SK-MEL-5 (cell line): Measurements from ENCODE around the gene ABCG4. TPM values are rescaled to one million over a fixed set of nuclear protein-coding genes. Genes with fewer than 3 reads are reported as not detected.
A peak's percentile ranks its signal among the peaks of the same experiment; 100 is the strongest.
"Not testable (repeated sequence)": the region's sequence is repeated elsewhere in the genome, so short reads cannot be mapped to it uniquely, and the experiment has no call there.

ENCODE experiments used
- DNase-seq: peaks from one replicate; pipeline ENCODE4 v3.0.0-alpha.2; 2016; ENCODE audit warnings: low read depth, low spot score
- in situ Hi-C: cut with HindIII; loops from 2 replicates; pipeline ENCODE4 v1.10.0; 2016; ENCODE audit warnings: low sequenced_read_pairs, high pct_unique_total_duplicates, low pct_unique_long_range_greater_than_20kb
- polyA plus RNA-seq, 2 experiments: library from polyadenylated mRNA; depleted of rRNA; stranded (reverse); fragments of >200 nt; gene quantifications; 2 replicates each; pipeline ENCODE4 v1.2.3, GENCODE V29; 2015
- total RNA-seq: library from RNA; depleted of rRNA; stranded (reverse); fragments of >200 nt; shearing (Covaris generic); gene quantifications from 2 replicates; pipeline ENCODE4 v1.2.3, GENCODE V29; 2014; rRNA removed

ABCG4 gene
- total RNA-seq, result 0.05 TPM in 1 of 2 replicates, not detected in the other
- polyA plus RNA-seq (2015; cell fraction: cytosol; rRNA removed), result 0.45 and 1.3 TPM in 2 replicates
- polyA plus RNA-seq (2015; cell fraction: nucleus; rRNA removed), result 2.5 and 2.6 TPM in 2 replicates

DNA sequence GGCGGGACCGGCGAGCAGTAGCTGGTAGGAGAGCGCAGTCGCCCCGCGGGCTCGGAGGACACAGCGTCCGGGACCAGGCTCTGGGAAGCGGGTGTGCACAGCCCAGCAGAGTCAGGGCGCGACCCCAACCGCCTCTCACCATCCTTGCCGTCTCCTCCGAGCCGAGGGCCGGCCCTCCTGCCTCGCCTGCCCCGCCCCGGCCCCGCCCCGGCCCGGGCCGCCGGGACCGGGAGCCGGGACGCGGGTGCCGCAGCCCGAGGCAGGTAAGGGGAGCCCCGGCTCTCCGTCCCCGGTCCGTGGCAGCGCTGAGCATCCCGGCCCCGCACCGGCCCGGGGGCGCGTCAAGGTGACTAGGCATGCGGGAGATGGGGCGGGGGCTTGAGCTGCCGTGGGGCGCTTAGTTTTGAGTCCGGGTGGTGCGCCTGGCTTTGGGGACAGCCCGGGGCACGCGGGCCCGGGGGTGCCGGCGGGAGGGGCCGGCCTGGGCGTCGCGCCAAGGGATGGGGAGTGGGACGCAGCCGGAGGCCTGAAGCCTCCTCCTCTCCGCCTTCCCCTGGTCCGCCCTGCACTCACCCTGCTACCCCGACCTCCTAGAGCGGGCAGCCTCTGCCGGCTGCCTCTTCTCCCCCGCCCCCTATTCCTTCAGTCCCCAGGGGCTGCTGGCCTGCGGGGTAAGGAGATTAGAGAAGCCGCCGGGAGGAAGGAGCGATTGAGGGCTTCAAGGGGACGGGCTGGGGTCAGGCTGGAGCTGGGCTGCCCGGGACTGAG lies at the start of gene ABCG4:
Gene ABCG4 (plus strand): TSS at position 35 of the 768 bp plus-strand sequence. CDS start 914 bp downstream, outside the sequence.
- in situ Hi-C loops, result no loop called here
- DNase-seq, result no peak

DNA sequence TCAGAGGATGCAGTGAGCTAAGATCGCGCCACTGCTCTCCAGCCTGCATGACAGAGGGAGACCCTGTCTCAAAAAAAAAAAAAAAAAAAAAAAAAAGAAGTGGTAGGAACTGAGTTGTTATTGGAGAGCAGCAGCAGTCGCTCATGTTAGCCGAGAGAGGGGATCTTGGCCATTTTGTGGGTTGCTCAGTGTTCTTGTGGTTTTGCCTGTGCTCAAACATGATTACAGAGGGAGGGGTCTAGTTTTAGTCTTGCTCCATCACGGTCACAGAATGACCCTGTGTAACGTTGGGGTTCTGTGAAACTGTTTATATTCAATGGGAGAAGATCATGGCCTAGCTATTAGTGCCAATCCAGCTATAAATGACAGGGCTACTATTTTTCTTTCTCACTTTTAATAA lies 49.1 kb upstream of the ABCG4 start:
- DNase-seq, result no peak
- in situ Hi-C loops, result no loop called here

DNA sequence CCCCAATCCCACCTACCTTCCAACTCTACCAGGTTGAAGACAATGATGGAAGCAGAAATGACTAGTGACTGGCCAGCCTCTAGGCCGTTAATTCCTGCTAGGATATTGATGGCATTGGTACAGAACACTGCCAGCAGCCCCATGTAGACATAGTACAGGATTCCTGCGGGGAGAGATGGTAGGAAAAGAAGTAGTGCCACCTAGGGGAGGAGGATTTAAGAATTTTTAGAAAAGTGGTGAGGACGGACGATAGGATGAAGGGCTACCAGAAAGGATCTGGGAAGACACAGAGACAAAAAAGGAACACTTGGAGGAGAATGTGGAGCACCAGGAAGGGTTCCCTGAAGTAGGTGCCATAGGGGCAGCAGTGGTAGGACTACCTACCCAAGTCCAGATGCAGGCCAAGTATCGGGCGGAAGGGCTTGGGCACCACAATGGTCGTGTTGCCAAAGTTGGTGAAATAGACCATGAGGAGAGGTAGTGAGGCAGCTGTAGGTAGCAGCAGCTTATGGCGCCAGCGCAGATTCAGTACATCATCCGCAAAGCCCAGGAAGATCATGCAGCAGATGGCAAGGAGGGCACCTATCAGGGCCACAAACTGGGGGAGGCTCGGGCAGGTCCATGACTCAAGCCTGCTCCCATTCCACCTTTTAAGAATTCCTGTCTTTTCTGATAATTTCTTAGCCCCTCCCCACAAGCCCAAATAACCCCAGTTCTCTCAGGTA lies 48.4 kb upstream of the ABCG4 start:
- peak; percentile 71 for DNase-seq
- in situ Hi-C loops, result no loop called here

DNA sequence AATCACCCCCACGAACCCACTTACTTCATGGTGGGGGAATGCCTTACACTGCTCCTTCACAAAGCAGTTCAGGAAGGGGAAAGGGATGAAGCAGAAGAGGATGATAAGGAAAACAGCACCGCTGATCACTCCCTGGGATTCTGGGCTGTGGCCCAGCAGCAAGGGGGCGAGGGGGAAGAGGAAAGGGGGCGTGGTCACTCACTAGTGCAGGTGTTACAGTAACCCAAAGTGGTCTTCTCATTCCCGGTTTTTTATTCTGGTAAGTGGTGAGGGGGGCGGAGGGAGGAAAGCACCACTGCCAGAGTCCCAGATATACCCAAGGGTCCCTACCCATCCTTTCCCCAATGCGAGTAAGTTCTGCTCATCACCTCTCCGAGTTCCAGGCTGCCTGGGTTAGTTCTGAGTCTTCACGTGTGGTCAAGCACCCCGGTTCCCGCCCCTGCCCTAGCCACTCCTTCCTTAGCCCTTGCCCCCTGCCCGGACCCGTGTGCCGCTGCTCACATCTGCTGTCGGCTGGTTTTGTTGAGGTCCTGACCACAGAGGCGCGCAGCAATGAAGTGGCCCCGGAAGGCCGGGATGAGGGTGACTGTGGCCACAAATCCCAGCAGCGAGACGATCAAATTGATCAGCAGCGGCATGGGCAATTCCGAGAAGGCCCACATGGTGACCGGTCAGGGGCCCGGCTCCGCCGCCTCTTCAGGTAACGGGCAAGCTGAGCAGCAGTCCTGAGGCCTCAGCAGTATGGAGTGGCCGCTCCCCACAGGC lies 47.7 kb upstream of the ABCG4 start:
- in situ Hi-C loops, result no loop called here
- DNase-seq, result no peak

DNA sequence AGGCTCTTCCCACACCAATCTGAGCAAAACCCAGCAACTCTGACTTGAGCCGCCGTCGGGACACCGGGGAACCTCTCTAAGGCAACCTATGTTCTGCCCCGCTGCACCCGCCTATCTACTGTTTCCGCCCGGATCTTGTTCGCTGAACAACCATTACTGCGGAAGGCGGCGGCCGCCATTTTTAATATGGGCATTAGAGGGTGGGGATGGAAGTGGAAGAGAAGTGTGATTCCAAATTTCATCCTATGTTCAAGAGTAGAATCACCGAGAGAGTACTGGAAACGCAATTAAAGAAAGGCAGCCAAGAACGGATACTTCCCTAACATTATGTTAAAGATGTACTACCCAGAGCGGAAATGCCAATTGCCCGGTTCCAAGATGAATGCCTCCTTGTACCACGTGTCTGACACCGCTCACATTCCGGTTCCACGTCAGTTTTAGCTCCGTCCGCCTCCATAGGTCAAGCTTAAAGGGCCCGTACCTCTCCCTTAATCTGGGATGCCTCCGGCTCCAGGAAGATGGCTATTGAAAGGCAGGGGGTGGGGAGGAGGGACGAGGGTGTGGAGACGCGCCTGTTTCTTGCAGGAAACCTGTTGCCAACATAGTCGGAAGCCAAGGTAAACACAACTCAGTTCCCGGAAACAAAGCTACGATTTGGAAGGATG lies 47.0 kb upstream of the ABCG4 start, which contains the start of gene DPAGT1:
Gene DPAGT1 (minus strand): TSS at position 95 of the 665 bp plus-strand sequence. CDS start 198 bp downstream, outside the sequence.
- in situ Hi-C loops, result no loop called here

DNA sequence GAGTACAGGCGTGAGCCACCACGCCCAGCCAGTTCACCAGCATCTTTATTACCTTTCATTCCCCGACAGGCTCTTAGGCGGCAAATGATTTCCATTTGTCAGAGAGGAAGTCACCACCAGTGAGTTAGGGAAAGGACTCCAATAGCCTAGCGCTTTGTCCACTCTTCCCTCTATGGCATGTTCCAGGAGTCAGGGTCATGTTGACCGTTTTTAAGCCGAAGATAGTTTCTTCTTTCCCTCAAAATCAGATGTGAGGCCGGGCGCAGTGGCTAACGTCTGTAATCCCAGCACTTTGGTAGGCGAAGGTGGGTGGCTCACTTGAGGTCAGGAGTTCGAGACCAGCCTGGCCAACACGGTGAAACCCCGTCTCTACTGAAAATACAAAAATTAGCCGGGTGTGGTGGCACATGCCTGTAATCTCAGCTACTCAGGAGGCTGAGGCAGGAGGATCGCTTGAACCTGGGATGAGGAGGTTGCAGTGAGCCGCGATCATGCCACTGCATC lies 45.6 kb upstream of the ABCG4 start:
- DNase-seq, in situ Hi-C loops: not testable (repeated sequence)

More for the DNA sequence above, 47.0 kb upstream of the ABCG4 start, which contains the start of gene DPAGT1:
- DNase-seq, result peak; percentile 96

DNA sequence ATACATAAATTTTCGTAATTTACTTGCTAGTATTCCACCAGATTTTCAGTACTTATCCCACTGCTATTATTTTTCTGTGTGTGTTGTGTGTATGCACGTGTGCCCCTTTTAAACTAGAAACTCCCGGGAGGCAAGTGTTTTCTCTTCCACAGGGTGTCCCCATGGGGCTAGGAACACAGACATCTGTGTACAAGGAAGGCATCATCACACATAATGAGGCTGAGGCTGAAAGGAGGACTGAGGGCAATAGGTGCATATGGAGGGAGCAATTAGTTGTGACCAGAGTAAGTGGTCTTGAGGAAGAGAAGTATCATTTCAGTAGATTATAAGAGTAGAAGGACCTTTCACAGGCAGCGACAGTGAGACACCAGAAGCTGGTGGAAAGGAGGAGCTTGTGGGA lies 45.1 kb upstream of the ABCG4 start:
- peak; percentile 21 for DNase-seq
- in situ Hi-C loops, result no loop called here

DNA sequence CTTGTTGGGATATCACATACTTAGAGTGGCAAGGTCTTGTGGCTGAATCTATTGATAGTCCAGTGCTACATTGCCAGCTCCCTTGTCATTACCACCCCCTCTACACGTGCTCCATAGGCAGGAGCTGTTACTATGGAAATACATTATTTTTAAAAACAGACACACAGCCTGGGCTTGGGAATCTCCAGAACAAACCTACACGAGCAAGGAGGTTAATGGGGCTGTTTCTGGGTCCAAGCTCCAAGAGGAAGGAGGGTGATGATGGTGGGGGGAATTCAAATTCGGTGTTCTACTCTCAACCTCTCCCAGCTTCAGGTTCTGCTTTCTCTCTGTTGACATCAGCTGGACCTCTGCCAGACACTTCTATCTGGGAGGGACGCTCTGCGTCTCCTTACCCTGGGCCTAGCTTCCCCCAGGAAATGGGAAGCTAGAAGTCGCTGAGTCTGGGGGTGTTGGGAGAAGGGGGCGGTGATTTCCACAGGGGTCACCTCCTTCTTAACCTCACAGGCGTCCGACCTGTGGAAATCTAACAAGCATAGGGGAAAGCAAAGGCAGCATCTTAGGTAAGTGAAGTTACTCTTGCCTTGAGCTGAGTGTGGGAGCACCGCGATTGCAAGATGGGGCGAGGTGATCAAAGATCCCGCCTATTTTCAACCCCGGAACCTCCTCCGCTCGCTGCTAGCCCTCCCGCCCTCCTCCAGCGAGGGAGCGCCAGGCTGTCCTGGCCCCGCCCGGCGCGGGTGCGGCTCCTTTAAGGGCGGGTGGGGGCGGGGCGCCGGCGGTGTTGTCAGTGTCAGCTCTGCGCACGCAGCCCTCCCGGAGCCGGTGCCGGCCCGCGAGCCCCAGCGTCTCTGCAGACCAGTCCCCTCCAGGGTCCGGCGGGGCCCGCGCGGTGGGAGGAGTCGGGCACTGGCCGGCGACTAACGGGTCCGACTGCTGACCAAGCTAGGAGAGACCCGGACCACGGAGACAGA lies 42.0 kb upstream of the ABCG4 start, which contains the start of gene C2CD2L:
Gene C2CD2L (plus strand): TSS at position 781 of the 974 bp plus-strand sequence. CDS start 398 bp downstream, outside the sequence.
- in situ Hi-C loops, result no loop called here
- peak; percentile 82 for DNase-seq

DNA sequence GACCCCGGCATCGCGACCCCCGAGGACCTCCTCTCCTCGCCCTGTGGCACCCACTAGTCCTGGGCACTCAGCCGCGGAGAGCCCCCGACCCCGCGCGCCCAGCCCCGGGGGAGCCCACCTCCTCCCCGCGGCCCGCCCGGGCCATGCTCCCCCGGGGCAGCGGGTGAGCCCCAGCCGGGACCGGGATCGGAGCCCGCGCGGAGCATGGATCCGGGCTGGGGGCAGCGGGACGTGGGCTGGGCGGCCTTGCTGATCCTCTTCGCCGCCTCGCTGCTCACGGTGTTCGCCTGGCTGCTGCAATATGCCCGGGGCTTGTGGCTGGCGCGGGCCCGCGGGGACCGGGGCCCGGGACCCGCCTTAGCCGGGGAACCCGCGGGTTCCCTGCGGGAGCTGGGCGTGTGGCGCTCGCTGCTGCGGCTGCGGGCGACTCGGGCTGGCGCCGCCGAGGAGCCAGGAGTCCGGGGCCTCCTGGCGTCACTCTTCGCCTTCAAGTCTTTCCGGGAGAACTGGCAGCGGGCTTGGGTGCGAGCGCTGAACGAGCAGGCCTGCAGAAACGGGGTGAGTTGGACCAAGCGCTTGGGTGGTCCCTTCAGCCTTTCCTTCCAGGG lies 41.2 kb upstream of the ABCG4 start:
- in situ Hi-C loops, result no loop called here
- DNase-seq, result no peak

DNA sequence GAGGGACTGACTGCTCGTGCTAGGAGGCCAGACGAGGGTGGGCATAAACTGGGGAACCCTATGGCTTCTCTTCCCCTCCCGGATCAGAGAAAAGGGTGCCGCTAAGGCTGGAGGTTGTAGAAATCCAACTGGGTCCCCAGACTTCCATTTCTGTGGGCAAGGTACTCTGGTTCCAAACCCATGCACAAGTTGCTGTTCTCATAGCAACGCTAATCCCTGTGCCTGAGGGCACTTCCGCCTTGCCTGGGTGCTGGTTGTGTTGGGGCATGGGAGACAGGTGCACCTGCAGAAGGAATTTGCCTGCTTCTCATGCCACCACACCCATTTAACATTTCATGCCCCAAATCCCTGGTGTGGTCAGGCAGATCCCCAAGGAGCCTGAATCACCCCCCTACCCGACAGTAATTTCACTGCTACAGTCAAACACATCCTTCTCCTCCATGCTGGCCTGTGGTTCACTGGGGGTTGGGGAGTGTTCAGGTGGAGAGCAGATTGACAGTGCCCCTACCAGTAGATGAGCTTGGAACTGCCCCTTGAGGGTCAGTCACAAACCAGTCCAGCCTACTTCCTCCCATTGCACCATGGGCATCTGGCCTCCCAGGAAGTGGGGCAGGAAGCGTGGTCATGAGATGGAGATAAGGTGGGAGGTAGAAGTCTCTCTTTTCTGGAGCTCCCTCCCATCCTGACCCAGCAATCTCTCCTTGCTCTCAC lies 40.6 kb upstream of the ABCG4 start:
- in situ Hi-C loops, result no loop called here
- DNase-seq, result peak; percentile 22

DNA sequence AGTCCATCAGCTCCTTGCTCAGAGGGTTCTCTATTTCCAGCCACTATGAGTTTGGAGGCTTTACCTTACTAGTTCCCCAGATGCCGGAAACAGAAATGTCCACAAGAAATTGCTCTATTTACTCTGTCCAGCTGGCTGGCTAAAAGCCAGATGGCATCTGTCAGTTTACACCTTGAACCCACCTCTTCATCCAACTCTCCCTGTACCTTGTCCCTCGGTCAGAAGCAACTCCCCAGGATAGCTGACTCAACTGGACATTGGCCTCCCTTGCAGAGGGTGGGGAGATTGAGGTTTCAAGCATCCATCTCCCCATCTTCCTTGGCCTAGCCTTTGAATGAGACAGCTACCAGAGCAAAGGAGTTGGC lies 40.0 kb upstream of the ABCG4 start:
- in situ Hi-C loops, result no loop called here
- no peak for DNase-seq

DNA sequence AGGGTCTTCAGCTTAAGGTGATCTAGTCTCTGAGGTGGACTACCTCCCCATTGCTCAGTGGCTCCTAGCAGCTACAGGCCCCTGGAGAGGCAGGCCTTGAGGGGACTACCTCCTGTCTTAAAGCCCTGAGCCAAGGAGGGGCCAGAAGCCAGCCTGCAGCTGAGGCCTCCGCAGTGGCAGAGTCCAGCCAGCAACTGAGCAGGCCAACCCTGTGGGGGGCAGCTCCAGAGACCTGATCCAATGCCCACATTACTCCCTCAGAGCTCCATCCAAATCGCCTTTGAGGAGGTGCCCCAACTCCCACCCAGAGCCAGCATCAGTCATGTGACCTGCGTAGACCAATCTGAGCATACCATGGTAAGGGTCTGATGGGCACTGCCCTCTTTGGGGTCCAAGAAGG lies 39.0 kb upstream of the ABCG4 start:
- no peak for DNase-seq
- in situ Hi-C loops, result no loop called here

DNA sequence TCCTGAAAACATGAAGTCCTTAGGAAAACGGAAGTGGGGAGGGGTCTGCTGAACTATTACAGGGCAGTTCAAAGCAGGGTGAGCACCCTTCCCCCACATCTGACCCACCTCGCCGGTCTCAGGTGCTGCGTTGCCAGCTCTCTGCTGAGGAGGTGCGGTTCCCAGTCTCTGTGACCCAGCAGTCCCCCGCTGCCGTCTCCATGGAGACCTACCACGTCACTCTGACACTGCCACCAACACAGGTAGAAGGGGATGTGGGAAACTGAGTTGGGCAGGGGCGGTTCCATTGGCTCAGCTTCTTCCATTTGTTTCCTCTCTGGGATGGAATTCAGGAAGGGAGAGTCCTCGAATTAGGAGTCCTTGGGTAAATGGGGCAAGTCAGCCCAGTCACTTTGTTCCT lies 38.4 kb upstream of the ABCG4 start:
- DNase-seq, result no peak
- in situ Hi-C loops, result no loop called here

DNA sequence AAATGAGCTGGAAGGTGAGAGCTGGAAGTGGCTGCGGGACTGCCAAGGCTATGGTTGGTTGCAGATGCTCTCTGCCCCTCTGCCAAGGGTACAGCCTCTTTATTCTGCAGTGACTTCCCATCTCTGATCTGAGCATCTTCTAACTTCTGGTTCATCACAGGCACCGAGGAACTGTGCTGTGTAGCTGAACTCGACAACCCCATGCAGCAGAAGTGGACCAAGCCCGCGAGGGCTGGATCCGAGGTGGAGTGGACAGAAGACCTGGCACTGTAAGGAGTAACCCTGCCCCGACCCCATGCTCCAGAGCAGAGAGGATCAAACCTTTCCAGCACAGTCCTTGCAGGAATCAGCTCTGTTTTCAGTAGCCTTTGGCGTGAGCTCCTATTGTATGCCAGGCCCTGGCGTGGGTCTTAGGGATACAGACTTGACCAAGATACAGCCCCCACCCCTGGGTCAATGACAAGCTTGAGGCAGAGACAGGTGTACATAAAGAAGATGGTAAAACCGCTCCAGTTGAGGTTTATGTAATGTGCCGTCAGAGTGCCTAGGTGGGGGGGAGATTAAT lies 37.4 kb upstream of the ABCG4 start:
- in situ Hi-C loops, result no loop called here
- no peak for DNase-seq
